Endothelial cell (in vitro differentiated cells): ENCODE measurements around the gene GALNT2. TPM values are rescaled to one million over a fixed set of nuclear protein-coding genes. Genes with fewer than 3 reads are reported as not detected.

ENCODE experiments used
- DNase-seq: peaks from one replicate; pipeline ENCODE4 v3.0.0; 2021; ENCODE audit warnings: low spot score
- H3K27ac Mint-ChIP-seq: one replicate; pipeline ENCODE4 v1.8.0; 2021; ENCODE audit warnings: mixed read lengths, inconsistent platforms; ENCODE audit not compliant: unreplicated experiment
- H3K27me3 Mint-ChIP-seq: one replicate; pipeline ENCODE4 v1.8.0; 2021; ENCODE audit warnings: mild to moderate bottlenecking, moderate library complexity, mixed read lengths, inconsistent platforms; ENCODE audit not compliant: unreplicated experiment
- H3K36me3 Mint-ChIP-seq: one replicate; pipeline ENCODE4 v1.8.0; 2021; ENCODE audit warnings: mild to moderate bottlenecking, low read depth, mixed read lengths, inconsistent platforms; ENCODE audit not compliant: unreplicated experiment
- H3K4me1 Mint-ChIP-seq: one replicate; pipeline ENCODE4 v1.8.0; 2021; ENCODE audit warnings: mild to moderate bottlenecking, mixed read lengths, inconsistent platforms; ENCODE audit not compliant: unreplicated experiment
- H3K4me3 Mint-ChIP-seq: one replicate; pipeline ENCODE4 v1.8.0; 2021; ENCODE audit warnings: mild to moderate bottlenecking, mixed read lengths, inconsistent platforms; ENCODE audit not compliant: unreplicated experiment
- H3K9me3 Mint-ChIP-seq: one replicate; pipeline ENCODE4 v1.8.0; 2021; ENCODE audit warnings: mixed read lengths, inconsistent platforms; ENCODE audit not compliant: unreplicated experiment
- CTCF ChIP-seq: fragments of 200-600 bp; sonication (generic); IDR thresholded peaks from one replicate; pipeline ENCODE4 v1.5.0; 2021; ENCODE audit warnings: antibody characterized with exemption; ENCODE audit not compliant: unreplicated experiment
- total RNA-seq: library from RNA; stranded (reverse); fragmentation: NEBNext Ultra II Directional; extraction: Animal tissue kit (Norgen Biotek cat#: 25700); gene quantifications from one replicate; pipeline ENCODE4 v1.2.1, GENCODE V29; 2021; ENCODE audit not compliant: unreplicated experiment

GALNT2 gene
- total RNA-seq, 1 donor from 2014 or later: 74.8 TPM

DNA sequence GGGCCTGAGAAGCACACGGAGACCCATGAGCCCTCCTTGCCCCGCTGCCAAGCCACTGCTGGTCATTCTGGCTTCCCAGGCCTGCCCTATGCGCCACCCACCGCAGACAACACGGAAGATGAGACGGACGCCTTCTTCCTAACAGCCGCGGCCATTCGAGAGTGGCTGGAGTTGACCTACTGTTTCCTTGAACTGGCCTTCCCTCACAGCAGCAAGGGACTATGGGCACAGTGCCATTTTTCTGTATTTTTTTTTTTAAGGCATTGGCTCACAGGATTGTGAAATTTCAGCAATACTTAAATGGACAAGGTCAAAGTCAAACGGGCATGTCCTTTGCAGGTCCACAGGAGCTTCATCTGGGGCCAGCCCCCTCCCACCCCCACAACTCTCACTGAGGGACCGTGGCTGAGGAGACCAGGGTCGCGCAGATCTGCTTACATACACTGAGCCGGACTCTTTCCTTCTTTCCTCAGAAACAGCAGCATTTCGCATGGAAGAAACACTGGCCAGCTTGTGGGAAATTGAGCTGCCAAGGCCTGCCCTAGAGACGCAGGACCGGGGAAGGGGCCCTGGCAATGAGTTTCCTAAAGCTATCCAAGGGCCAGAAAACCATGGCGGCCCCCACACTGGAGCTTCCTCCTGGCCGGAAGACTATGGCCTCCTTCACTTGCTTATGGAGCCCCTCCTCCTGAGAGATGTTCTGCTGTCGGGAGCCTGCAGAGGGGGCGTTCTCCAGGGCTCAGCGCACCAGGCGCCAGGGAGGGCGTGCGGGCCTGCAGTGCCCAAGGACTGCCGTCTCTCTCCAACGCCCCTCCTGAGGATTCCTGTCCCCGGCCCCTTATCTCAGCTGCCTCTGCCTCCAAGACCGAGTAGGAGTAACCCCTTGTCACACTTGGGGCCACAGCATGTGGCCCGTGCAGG lies 260.2 kb downstream of the GALNT2 start:
- no peak overlapping the region for H3K27ac Mint-ChIP-seq
- no peak for DNase-seq
- H3K36me3 Mint-ChIP-seq: peaks cover 6% of the 10 kb centered on the region
- H3K9me3 Mint-ChIP-seq: no peaks in the 10 kb centered on the region
- no peaks in the 10 kb centered on the region for H3K4me1 Mint-ChIP-seq
- H3K4me3 Mint-ChIP-seq: no peak overlapping the region
- no peak for TF ChIP-seq CTCF
- H3K27me3 Mint-ChIP-seq: peaks cover 7% of the 10 kb centered on the region

GRCh38 chr1:230327892-230328284 lies 260.9 kb downstream of the GALNT2 start:
- H3K9me3 Mint-ChIP-seq: no peaks in the 10 kb centered on the region
- H3K4me1 Mint-ChIP-seq: no peaks in the 10 kb centered on the region
- TF ChIP-seq CTCF: no peak
- H3K4me3 Mint-ChIP-seq: no peak overlapping the region
- no peak for DNase-seq
- no peak overlapping the region for H3K27ac Mint-ChIP-seq
- H3K36me3 Mint-ChIP-seq: peaks cover 6% of the 10 kb centered on the region
- H3K27me3 Mint-ChIP-seq: peaks cover 7% of the 10 kb centered on the region

DNA sequence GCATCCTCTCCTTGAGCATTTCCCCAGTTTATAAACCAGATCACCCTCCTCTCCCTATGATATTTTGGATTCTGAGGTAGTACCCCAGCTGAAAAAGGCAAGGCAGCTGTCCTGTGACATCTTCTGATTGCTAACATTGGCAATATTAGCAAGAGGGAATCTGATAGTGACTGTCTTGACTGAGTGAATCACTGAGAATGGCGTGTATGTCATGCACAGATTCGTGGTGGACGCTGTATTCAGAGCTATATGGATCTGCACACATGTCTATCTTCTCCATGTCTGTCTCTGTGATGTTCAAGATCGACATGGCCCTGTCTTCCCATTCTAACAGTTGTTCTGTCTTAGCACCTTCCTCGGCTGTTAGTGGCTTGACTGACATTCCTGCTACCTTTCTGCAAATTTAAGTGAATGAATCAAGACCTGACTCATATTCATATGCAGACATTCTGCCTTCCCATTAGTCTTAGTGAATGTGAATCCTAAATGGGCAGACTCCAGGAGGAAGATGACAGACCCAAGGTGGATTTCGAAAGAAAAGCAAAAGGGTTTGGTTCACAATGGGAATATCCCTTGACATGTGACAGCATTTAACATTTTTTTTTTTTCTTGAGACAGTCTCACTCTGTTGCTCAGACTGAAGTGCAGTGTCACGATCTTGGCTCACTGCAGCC lies 261.4 kb downstream of the GALNT2 start:
- H3K27me3 Mint-ChIP-seq: peaks cover 7% of the 10 kb centered on the region
- H3K36me3 Mint-ChIP-seq: peaks cover 6% of the 10 kb centered on the region
- H3K4me3 Mint-ChIP-seq: no peak overlapping the region
- DNase-seq: no peak
- TF ChIP-seq CTCF: no peak
- H3K4me1 Mint-ChIP-seq: no peaks in the 10 kb centered on the region
- H3K27ac Mint-ChIP-seq: no peak overlapping the region
- no peaks in the 10 kb centered on the region for H3K9me3 Mint-ChIP-seq

GRCh38 chr1:230330157-230330556 lies 263.1 kb downstream of the GALNT2 start:
- H3K27ac Mint-ChIP-seq: no peak overlapping the region
- no peaks in the 10 kb centered on the region for H3K4me1 Mint-ChIP-seq
- no peak overlapping the region for H3K4me3 Mint-ChIP-seq
- no peak for TF ChIP-seq CTCF
- no peaks in the 10 kb centered on the region for H3K9me3 Mint-ChIP-seq
- peaks cover 7% of the 10 kb centered on the region for H3K27me3 Mint-ChIP-seq
- no peak for DNase-seq
- peaks cover 3% of the 10 kb centered on the region for H3K36me3 Mint-ChIP-seq
